GM13977 (cell line): ENCODE results near the gene MYADML2.

Experiments used
- DNase-seq: peaks from one replicate; pipeline ENCODE4 v3.0.0; 2012; ENCODE audit warnings: low spot score
- in situ Hi-C: fragments of 300-500 bp; cut with MboI; formaldehyde crosslinking; loops from one replicate; pipeline ENCODE4 v1.12.0; 2022; ENCODE audit warnings: low sequenced_read_pairs, low pct_unique_long_range_greater_than_20kb, mixed read lengths, inconsistent platforms; ENCODE audit not compliant: unreplicated experiment
- TF ChIP-seq, protein P1 (sequence below): IDR thresholded peaks from 2 replicates; pipeline ENCODE4 v1.5.1; 2012; ENCODE audit warnings: mild to moderate bottlenecking, control low read depth; ENCODE audit not compliant: insufficient read depth; ENCODE audit errors: extremely low read depth, missing control alignments

MYADML2 gene

DNA sequence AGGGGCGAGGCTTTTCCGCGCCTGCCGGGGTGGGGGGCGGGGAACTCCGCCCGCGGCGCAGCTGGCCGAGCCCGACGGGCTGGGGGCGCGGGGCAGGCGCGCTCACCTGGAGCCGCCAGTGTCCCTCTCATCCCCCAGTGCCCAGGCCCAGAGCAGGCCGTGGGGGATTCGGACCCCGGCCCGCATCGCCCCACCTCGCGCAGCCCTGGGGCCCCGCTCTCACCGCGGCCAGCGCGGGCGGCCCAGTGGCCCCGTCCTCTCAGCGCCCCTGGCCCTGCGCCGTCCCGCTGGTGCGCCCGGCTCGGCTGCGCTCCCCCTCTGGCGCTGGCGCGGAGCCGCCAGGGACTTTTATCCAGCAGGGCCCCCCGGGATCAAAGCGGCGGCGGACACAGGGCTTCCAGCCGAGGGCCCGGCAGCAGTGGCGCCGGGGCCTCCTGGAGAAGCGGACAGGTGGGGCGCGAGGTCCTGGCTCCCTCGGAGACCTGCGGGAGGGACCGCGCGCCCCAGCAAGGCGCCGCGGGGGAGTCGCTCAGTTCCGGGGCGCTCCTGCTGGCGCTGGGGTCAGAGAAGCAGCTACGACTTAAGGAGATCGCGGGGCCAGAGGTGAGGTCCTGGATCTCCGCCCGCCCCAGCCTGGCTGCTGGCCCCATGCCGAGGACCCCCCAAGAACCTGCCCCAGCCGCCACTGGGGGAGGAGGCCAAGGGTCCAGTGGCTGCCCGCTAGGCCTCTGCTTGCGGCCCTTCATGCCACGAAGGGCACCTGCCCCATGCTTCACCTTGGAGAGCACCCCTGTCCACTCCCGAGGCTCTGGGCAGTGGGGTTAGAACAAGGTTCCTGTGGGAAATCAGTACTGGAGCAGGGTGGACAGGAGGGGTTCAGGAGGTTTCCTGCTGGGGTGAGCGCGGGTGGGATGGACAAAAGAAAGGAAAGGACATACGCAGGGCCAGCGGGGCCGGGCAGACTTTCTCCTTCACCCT is 14.8 kb upstream of the MYADML2 start:
- in situ Hi-C loops, result no loop called here
- TF ChIP-seq, protein P1, sequence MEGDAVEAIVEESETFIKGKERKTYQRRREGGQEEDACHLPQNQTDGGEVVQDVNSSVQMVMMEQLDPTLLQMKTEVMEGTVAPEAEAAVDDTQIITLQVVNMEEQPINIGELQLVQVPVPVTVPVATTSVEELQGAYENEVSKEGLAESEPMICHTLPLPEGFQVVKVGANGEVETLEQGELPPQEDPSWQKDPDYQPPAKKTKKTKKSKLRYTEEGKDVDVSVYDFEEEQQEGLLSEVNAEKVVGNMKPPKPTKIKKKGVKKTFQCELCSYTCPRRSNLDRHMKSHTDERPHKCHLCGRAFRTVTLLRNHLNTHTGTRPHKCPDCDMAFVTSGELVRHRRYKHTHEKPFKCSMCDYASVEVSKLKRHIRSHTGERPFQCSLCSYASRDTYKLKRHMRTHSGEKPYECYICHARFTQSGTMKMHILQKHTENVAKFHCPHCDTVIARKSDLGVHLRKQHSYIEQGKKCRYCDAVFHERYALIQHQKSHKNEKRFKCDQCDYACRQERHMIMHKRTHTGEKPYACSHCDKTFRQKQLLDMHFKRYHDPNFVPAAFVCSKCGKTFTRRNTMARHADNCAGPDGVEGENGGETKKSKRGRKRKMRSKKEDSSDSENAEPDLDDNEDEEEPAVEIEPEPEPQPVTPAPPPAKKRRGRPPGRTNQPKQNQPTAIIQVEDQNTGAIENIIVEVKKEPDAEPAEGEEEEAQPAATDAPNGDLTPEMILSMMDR, result no peak
- no peak for DNase-seq

DNA sequence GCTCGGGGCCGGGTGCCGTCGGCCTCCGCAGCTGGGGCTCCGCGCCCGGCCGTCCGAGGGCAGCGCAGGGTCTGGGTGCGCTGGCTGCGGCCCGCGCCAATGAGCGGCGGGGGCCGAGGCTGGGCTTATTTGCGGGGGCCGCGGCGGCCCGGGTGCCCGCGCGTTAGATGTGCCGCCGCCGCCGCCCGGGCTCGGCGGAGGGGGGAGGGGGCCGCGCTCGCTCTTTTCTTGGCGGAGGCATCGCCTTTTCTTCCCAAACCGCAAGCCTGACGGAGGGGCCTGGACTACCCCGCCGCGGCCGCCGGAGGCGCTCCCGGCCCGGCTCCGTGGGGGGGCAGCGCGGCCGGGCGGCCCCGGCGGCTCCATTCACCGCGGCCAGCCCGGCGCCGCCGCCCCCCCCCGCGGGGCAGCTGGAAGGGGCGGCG is 14.1 kb upstream of the MYADML2 start, which contains the start of gene NOTUM:
TSS of gene NOTUM (minus strand) at position 101 of the 425 bp plus-strand sequence. CDS start 278 bp downstream, outside the sequence.
- DNase-seq, result no peak
- in situ Hi-C loops, result no loop called here
- TF ChIP-seq, protein P1, result peak; percentile 30

DNA sequence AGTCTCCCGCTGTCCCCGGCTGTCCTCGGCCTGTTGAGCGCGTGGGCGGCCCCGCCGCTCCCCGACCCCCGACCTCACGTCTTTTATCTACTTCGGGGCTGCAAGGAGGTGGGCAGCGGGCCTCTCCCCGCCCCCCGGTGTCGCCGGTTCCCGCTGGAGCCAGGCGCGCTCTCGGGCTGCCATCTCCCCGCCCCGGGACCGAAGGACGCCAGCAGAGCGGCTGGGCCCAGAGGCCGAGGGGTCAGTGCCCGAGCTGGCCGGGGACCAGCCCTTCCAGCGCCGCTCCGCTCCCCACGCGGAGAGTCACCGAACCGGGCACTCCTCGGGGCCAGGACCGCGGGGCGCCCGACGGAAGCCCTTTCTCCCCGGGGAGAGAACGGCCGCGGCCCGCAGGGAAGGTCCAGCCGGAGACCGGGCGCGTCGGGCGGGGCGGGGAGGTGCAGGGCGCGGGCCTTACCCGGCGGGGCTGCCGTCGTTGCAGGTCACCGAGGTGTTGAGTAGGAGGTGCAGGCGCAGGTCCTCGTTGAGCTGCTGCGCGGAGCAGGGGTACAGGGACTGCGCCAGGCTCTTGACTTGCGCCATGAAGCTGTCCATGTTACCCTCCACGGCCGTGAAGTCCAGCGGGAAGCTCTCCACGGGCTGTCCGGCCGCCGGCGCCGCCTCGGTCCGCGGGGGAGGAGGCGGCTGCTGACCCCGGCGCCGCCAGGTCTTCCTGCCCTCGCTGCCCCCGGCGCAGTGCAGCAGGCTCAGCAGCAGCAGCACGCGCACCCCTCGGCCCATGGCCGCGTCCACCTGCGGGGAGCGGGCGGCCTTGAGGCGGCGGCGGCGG is 13.3 kb upstream of the MYADML2 start:
- TF ChIP-seq, protein P1, result no peak
- in situ Hi-C loops, result no loop called here
- no peak for DNase-seq

DNA sequence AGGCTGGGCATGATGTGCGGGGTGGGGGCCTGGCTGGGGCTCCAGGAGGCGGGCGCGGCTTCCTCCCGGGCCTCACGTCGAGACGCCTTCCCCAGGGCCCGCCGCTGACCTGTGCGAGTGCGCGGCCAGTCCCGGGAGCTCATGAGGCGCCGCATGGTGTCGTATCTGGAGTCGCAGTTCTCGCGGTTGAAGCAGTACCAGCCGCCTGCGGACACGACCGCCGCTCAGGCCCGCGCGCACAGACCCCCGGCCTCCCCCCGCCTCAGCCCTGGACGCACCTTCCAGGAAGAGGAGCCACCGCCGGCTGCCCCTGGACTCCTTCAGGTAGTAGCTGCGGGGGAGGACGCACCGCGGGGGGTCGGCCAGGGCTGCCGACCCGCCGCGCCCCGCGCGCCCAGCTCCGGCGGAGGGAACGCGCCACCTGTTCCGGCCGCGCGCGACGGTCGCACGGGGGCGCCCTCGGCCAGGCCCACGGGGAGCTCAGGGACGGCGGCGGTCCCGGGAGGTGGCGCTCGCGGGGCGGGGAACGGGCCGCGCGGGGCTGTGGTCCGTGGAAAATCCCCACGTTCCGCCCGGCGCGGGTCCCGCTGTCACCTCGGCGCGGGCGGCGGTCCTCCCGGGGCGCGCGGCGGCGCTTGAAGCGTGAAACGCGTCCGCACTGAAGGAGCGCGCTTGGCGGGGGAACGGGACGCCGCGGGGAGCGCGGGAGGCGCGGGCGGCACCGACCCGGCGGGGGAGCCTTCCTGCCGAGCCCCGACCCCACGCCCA is 12.5 kb upstream of the MYADML2 start:
- TF ChIP-seq, protein P1, result peak; percentile 100
- in situ Hi-C loops, result no loop called here
- peak; percentile 92 for DNase-seq

DNA sequence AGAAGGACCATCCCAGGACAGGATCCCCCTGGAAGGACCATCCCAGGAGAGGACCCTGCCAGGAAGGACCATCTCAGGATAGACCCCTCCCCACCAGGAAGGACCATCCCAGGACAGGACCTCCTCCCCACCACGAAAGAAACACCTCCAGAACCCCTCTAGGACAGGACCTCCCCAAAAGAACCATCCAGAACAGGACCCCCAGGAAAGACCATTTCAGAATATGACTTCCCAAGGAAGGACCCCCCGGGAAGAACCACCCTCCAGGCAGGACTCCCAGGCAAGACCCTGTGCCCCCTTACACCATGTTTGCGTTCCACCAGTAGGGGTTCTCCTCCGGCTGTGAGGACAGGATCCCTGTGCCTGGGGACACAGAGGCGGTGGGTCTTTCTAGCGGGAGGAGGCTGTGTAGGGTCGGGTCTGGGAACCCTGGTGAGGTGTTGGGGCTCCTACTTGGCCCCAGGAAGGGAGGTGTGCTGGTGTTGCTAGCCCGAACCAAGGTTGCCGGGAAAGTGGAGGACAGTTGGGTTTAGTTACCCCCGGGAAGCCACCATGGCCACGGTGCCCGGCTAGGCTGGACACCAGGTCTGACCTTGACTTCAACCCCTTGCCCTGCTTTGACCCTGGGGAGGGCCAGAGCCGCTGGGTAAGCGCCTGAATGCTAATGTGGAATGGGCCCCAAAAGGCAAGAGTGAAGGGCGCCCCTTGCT is 11.8 kb upstream of the MYADML2 start:
- no peak for DNase-seq
- in situ Hi-C loops, result no loop called here
- TF ChIP-seq, protein P1, result no peak
